T-helper 9 cell (primary cell): ENCODE measurements around the gene LGALS8.
"Not testable (repeated sequence)": the region's sequence is repeated elsewhere in the genome, so short reads cannot be mapped to it uniquely, and the experiment has no call there.

ENCODE experiments used
- DNase-seq: peaks from one replicate; pipeline ENCODE4 v3.0.0-alpha.2; 2020
- total RNA-seq, 2 donors: gene quantifications; one replicate each; lab custom pipeline; 2026; lab: John Stamatoyannopoulos, UW

The LGALS8 gene
- total RNA-seq = 182 to 340 reads per million in 2 donors

GRCh38 chr1:236523704-236524141 lies at the start of gene LGALS8:
Gene LGALS8, plus strand, starts transcription at chr1:236523982. Its CDS starts 2,089 bp downstream, at chr1:236526071.
- peak; percentile 82 for DNase-seq

DNA sequence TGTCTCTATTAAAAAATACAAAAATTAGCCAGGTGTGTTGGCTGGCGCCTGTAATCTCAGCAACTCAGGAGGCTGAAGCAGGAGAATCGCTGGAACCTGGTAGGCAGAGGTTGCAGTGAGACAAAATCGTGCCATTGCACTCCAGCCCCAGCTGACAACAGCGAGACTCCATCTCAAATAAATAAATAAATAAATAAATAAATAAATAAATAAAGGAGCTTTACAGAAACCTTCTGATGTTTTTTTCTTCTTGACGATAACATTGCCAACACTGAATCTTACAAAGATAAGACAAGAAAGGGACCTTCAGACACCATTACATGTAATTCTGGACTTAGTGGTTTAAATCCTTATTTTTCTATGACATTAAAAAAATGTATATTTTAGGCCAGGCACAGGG lies 47.8 kb upstream of the LGALS8 start:
- DNase-seq = no peak

DNA sequence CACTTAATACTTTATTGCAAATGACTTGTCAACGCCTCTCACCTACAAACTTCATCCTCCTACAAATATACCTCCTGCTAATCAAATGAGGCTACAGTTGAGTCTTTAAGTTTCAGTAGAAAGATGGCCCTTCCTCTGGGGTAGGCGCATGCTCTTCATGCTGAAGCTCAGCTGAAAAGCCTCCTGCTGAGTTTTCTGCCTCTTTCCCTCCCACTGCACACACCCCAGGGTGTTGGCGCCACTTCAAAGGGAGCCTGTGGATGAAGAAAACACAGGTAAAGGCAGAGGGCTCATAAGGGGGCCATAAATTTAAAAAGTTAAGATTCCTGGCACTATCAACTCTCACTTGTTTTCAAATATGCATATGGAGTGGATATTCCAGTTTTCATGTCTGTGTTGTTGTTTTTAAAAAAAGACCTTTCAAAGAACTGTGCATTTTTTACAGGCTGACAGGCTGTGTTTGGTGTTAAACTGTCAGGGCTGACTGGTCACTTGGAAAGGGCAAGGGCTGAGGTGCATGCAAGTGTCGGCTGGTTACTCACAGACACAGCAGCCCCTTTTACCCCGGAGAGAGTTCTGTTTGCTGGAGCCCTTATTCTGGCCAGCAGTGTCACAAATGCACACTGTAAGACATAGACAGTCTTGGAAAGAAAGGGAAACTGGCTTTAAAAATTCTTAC lies 42.9 kb upstream of the LGALS8 start:
- no peak for DNase-seq

GRCh38 chr1:236484310-236484971 lies 39.3 kb upstream of the LGALS8 start:
- DNase-seq = no peak

DNA sequence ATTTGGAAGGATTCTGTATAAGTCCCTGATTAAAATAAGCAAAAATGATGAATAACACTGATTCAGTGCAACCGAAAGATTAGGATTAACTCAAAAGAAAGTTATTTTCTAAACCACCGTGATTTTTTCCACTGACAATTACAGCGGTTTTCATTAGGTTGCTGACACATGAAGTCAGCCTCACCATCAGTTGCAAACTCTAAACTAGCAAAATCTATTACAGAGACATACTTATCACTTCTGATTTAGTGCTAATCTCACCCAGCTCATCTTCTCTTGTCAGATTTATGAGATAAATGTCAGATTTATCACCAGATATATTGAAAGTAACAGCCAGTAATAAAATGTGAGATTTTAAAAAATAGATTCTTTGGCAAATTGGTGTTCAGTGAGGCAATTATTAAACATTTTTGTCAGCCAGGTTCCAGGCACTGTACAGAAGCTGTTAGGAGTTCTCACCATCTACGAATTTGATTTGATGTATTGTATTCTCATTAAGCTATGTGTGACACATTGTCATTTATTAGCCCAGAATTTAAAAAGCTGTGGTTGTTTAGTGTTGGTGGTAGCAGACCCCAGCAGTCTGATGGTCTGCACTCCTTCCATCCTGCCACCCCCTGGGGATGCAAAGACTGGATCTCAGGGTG lies 37.3 kb upstream of the LGALS8 start:
- no peak for DNase-seq

GRCh38 chr1:236489161-236489560 lies 34.6 kb upstream of the LGALS8 start:
- DNase-seq = not testable (repeated sequence)

DNA sequence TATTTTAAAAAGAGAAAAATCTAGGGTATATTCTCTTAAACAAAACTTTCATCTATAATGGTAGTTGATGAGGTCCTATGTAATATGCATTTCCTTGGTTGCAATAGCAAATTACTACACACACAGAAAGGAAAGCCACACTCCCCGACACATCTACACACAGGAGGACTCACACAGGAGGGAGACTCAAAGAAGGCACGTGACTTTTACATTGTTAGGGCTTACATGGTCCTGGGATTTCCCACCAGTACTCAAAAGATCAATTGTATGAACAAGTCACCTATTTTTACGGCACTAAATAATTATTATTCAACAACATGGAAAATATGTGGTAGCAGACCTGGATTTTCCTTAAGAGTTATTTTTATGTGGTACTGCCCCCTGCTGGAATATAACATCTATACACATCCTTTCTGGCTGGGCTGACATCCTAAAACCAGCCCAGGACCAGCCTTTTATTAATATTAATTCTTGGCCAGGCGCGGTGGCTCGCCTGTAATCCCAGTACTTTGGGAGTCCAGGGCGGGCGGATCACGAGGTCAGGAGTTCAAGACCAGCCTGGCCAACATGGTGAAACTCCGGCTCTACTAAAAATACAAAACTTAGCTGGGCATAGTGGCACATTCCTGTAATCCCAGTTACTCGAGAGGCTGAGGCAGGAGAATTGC lies 33.9 kb upstream of the LGALS8 start:
- no peak for DNase-seq

DNA sequence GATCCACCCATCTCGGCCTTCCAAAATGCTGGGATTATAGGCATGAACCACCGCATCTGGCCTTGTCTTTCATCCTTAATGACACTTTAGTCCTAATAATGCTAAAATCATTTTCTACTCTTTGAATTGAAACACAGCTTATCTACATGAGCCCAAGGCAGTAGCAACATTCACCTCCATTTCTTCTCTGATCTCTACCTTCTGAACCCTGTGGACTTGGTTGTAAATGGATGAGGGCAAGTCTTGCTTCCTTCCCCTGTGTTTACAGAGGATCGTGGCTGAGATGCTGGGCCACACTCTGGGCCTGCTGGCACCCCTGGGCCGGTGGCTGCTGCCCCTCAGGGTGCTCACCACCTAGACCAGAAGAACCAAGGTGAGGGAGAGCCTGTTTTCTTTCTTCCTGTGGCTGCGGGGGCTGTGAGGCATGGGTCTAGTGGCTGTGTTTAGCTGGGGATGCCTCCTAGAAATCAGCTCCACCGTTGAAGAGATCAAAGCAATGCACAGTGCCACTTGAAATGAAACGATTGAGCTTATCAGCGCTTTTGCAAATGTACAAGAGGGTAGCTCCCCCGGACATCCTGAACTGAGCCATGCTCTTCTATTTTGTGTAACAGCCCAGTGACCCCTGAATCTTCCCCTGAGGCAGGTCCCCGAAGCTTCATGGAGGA lies 32.2 kb upstream of the LGALS8 start:
- DNase-seq = no peak

GRCh38 chr1:236492378-236492777 lies 31.4 kb upstream of the LGALS8 start:
- DNase-seq = no peak

DNA sequence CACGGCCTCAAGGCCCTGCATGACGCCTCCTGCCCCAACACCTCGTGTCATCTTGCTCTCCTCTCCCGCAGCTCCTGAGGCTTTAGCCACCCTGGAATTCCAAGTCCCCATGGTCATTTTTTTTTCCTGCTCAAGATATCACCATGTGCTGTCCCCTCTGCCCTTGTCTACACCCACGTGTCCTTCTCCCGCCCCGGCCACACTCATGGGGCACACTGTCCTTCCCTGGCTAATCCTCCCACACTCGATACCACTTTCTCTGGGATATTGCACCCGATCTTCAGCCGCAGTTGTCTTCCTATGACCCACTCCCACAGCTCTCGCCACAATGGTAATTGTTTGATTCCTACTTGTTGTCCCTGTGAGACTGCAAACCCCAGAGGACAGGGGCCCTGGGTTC lies 29.7 kb upstream of the LGALS8 start:
- DNase-seq = no peak

GRCh38 chr1:236494586-236495466 lies 29.0 kb upstream of the LGALS8 start:
- no peak for DNase-seq

- no peak for DNase-seq
These were observed 28.2 kb upstream of the LGALS8 start for GRCh38 chr1:236495467-236496112.

GRCh38 chr1:236497908-236498307 lies 25.9 kb upstream of the LGALS8 start:
- DNase-seq = no peak

DNA sequence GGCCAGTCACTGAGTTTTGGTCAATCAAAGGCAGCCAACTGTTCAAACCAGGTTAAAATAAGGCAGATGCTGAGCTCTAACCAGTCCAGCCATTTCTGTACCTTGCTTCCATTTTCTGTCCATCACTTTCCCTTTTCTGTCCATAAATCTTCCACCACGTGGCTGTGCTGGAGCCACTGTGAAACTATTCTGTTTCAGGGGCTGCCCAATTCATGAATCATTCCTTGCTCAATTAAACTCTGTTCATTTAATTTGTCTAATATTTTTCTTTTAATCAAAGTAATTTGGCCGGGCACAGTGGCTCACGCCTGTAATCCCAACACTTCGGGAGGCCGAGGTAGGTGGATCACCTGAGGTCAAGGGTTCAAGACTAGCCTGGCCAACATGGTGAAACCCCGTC lies 22.7 kb upstream of the LGALS8 start:
- DNase-seq = no peak

GRCh38 chr1:236502579-236502971 lies 21.2 kb upstream of the LGALS8 start:
- DNase-seq = no peak

DNA sequence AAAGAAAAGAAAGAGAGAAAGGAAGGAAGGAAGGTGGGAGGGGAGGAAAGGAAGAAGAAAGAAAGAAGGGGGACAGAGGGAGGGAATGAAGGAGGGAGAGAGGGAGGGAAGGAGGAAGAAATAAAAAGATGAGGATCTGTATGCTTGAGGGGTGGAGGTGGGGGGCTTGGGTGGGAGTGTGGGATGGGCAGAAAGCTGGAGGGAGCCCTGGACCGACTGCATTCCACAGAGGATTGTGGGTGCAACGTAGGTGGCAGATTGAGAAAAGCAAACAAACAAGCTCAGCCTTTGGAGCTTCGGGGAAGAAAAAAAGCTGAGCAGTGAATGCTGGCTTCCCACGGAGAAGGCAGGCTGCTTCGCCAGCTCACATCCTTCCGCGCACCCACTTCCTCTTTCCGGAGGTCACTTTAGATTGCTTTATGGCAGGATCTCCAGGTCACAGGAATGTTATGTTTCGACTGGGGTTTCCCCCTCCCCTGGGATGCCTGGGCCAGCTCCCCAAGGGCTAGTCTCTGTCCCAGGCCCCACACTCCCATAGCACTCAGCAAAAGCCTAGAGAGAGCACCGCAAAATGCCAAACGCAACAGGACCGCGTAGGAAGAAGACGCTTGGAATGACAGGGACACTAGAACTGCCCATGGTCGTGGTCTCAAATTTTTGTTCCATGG lies 20.7 kb upstream of the LGALS8 start:
- no peak for DNase-seq

GRCh38 chr1:236504338-236504737 lies 19.4 kb upstream of the LGALS8 start:
- not testable (repeated sequence) for DNase-seq

DNA sequence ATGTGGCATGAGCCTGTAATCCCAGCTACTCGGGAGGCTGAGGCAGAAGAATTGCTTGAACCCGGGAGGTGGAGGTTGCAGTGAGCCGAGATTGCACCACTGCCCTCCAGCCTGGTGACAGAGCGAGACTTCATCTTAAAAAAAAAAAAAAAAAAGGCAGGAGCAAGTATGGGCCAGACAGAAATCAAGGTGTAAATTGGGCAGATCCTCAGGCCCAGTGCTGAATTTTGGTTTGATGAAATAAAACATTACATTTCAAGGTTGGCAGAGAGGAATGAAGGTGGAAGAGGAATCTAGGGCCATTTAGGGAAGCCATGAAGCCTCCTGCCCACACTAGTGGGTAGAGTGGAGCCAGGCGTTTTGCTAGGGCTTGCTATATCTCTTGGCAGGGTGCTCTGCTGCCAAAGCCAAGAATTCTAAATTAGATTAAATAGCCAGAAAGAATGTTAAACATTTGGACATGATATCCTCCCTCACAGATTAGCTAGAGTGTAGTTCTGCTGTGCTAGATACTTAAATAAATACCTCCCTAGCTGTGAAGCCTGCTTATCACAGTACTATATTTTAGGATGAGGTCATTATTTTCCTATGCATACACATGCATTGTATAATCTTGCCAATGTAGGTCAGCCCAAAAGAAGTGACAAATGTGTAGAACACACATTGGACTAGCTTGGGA lies 16.6 kb upstream of the LGALS8 start:
- DNase-seq = no peak

DNA sequence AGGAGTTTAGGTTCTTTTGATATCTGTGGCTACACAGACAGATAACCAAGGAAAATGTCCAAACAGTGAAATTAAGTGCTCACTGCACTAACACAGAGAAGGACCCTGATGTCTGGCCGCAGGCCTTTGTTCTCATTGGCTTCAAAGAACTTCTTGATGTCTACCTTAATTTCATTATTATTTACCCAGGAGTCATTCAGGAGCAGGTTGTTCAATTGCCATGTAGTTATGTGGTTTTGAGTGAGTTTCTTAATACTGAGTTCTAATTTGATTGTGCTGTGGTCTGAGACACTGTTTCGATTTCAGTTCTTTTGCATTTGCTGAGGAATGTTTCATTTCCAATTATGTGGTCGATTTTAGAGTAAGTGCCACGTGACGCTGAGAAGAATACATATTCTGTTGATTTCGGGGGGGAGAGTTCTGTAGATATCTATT lies 15.2 kb upstream of the LGALS8 start:
- DNase-seq = no peak

GRCh38 chr1:236509203-236509602 lies 14.6 kb upstream of the LGALS8 start:
- DNase-seq = no peak
